Right lobe of liver (tissue), 4 donors: ENCODE measurements around the gene PIRT.

Experiments
- CTCF ChIP-seq, 4 donors: fragments of 200-600 bp in 3 of 4; fragments of 450-650 bp in 1 of 4; IDR thresholded peaks; one replicate each; pipeline versions ENCODE4 v1.5.1 to v1.8.0; 2016 to 2022; ENCODE audit warnings: antibody characterized with exemption in 4 of 4, mild to moderate bottlenecking in 2 of 4
- POLR2A ChIP-seq: fragments of 450-650 bp; IDR thresholded peaks from one replicate; pipeline ENCODE4 v1.6.1; 2017; ENCODE audit warnings: antibody characterized with exemption, mild to moderate bottlenecking
- donor health status: DM: no; HTN: no; CAD: no.
- donor health status: DM: no; HTN: no; CAD: no.
- donor health status: DM: no; HTN: yes; CAD: no.

- no peak for TF ChIP-seq POLR2A
- TF ChIP-seq CTCF (IDR thresholded peaks at IDR 0.05) = no peak
Observed at GRCh38 chr17:10871914-10872313, 34.0 kb upstream of the PIRT start.
